AG08396 (cell line): ENCODE measurements around the gene CELA2A.
A peak's percentile ranks its signal among the peaks of the same experiment; 100 is the strongest.

Experiments used
- DNase-seq: peaks from one replicate; pipeline ENCODE4 v3.0.0; 2012; ENCODE audit warnings: low spot score, mixed read lengths

Gene CELA2A

DNA sequence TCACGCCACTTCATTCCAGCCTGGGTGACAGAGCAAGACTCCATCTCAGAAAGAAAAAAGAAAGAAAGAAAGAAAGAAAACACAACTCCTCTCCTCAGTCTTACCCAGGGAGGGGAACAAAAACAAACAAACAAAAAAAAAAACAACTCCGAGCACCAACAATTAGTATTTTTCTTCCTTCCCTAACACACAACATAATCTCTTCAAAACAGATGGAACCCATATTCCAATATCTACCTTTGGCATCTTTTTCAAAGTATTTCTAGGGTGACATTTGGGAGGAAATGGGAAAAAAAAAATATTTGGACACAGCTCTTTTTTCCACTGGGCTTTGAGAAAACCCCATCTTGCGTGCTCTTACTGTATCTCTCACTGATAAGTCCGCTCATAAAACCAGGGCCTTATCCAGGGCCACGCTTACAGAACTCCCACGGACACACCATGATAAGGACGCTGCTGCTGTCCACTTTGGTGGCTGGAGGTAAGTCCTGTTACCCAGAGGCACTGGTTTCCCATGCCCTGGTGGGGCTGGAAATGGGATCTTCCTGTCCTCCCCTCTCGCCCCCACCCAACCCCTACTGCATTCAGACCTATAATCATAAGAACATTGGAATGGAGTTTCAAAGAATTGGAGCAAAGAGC, at the start of gene CELA2A:
CELA2A (plus strand) TSS at position 420 of the 642 bp plus-strand sequence; CDS start at position 442, 22 bp downstream.
- no peak for DNase-seq

- DNase-seq = no peak
These were observed 49.0 kb upstream of the CELA2A start for GRCh38 chr1:15407580-15407979.

- DNase-seq = no peak
These were observed 47.6 kb upstream of the CELA2A start for GRCh38 chr1:15408890-15409387.

- DNase-seq = peak; percentile 93
These were observed 46.9 kb upstream of the CELA2A start, which contains the start of gene EFHD2 for GRCh38 chr1:15409388-15410222. Gene EFHD2 (plus strand): TSS chr1:15409888. CDS start chr1:15409972, 84 bp downstream.

- DNase-seq = no peak
These were observed 46.2 kb upstream of the CELA2A start for GRCh38 chr1:15410223-15410883.

GRCh38 chr1:15410884-15411245, 45.7 kb upstream of the CELA2A start:
- DNase-seq = no peak

DNA sequence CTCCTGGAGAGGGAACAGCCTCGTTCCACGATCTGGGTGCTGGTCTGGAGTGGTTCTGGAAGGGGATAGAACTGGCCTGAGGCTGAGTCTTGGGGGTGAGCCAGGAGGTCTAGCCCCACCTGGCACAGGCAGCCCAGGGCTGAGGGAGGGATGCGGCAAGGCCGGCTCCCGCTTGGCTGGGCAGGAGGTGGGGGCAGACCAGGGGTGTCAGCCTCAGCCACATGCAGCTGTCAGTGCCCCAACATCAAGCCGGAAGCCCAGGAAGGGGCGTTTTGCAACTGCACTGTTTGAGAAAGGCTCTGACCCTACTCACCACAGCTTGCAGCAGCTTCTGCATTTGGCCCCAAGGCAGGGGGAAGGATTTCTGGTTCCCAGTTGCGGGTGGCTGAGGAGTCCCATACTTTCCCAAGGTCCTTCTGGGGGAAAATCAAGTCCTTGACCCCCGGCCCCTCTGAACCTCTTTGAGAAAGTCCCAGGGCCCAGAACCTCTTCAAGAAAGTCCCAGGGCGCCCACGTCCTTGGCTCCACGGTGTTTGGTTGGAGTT, 44.9 kb upstream of the CELA2A start:
- no peak for DNase-seq

DNA sequence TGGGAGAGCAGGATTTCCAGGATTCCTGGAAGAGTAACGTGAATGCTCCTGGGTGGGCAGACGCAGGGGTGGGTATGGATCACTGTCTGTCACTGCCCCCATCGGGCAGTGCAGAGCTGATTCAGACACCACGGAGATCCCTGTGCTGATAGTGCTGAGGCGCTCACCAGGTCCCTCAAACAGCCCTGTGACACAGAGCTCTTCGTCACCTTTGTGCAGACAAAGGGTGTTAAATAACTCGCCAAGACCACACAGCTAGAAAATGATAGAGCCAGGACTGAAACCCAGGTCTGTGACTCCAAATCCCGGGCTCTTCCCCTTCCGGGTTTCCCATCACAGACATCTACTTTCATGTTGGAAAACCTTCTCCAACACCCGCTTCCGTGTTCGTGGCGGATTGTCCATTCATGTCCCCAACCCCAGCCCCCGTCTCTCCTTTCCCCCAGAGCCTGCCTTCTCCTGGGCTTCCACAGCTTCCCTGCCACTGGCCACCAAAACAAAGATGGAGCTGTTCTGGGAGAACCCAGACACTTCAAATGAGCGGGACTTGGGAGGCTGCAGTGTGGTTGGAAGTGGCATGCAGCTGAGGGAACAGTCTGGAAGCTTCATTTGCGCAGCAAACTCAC, 44.2 kb upstream of the CELA2A start:
- no peak for DNase-seq

DNA sequence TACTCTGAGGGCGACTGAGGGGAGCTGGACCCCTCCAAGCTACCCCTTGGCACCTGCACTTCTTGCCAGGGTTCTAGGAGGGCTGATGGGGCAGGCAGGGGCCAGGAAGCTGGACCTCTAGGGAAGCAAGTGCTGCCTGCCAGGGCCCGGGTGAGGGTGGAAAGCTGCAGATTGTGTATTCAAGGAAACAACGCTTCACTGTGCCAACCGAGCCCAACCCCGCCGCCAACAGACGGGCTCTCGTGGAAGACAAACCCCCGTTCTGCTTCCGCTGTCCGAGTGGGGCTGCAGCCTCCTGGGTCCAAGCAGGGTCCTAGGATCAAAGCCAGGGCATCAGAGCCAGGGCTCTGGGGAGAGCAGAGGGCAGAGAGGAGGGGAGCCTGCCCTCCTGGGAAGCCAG, 43.7 kb upstream of the CELA2A start:
- no peak for DNase-seq

DNA sequence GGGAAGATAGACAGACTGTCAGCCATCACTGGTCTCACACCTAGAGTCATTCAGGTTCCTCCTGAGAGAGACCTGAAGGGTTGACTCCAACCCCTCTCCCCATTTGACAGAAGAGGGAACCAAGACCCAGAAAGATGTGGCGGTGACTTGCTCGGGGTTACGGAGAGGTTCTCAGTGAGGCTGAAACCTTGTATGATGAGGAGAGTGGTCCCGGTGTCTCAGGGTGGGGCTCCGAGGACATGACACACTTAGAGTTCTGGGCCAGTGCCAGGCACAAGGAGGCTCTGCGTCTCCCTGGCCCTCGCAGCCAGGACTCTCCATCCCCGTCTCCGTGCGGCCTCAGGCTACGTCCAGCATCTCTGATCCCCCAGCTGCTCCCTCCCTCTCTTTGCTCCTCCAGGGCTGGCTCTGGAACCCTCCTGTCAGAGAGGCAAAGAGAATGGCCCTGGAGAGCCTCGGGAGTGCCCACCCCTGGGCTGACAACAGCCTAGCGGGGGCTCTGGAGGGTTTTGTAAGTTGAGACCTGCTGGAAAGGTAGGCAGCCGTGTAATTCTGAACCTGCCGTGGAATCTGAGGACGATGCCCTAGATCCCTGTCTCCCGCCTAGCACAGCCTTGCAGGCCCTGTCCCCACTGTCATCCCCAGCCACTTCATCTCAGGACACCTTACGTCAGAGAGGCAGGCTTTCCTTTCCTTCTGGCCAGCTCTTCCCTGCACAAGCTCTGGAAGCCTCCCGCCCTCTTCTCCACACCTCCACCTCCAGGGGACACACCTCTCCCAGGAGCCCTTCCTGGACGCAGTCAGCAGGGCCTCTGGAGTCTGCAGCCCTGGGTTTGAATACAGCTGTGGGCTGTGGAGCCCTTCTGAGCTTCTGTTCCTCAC, 42.7 kb upstream of the CELA2A start:
- DNase-seq = no peak

DNA sequence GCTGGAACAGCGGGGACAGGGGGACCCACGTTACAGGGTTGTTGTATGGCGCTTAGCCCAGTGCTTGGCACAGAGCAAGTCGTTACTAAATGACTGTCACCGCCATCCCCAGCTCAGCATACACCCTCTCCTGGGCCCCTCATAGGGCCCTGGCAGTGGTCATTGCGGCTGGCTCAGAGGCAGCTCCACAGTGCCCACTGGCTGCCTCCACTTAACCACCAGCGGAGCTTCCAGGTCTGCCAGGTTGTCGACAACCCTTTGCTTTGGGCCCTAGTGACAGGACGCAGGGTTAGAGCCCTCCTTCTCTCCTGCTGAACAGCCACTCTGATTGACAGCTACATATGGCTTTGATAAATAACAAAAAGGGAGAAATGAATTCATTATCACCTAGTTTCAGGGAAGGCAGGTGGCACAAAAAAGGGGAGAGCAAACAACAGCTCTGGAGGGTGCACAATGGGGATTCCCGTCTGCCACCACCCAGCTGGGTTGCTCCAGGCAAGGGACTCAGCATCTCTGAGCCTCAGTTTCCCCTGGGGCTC, 42.0 kb upstream of the CELA2A start:
- DNase-seq = no peak

- no peak for DNase-seq
These were observed 39.2 kb upstream of the CELA2A start for GRCh38 chr1:15417059-15417934.

- no peak for DNase-seq
These were observed 37.6 kb upstream of the CELA2A start for GRCh38 chr1:15418806-15419515.

DNA sequence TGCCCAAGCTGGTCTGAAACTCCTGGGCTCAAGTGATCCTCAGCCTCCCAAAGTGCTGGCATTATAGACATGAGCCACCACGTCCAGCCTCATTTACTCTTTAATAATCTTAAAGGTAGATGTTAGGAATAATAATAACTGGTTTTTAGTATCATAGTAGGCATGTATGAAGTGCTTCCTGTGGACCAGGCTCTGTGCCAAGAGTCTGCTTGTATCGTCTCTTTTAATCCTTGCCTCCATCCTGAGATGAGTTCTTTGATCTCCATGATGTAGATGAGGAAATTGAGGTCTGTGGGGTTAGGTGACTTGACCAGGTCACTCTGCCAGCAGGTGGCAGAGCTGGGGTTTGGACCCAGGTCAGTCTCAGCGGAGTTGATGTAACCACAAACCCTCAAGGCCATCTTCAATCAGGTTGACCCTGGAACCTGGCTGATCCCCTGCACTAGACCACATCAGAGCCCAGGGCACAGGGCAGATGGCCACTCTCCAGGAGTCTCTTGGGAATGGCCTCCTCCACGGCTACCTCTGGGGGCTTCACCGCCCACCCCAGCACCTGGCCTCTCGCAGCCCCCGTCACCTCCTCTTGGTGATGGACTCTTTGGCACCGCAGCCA, 35.6 kb upstream of the CELA2A start:
- no peak for DNase-seq

DNA sequence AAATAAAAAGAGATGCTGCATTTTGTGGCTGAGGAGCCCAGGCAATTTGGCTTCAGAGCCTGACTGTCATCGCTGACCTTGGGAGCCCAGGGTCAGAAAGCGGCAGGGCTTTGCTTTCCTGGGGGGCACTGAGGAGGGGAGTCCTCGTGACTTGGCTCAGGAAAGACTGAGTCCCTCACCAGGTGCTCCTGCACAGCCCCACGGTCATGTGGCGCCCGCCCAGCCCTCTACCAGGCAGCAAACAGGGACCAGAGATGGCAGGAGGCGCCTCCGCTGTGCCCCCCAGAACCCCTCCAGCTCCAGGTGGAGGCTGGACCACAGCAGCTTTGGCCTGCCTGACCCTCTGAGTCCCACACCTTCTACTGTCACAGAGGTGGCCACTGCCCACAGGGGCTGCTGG, 33.7 kb upstream of the CELA2A start:
- DNase-seq = no peak

- no peak for DNase-seq
These were observed 33.0 kb upstream of the CELA2A start for GRCh38 chr1:15423355-15424077.

DNA sequence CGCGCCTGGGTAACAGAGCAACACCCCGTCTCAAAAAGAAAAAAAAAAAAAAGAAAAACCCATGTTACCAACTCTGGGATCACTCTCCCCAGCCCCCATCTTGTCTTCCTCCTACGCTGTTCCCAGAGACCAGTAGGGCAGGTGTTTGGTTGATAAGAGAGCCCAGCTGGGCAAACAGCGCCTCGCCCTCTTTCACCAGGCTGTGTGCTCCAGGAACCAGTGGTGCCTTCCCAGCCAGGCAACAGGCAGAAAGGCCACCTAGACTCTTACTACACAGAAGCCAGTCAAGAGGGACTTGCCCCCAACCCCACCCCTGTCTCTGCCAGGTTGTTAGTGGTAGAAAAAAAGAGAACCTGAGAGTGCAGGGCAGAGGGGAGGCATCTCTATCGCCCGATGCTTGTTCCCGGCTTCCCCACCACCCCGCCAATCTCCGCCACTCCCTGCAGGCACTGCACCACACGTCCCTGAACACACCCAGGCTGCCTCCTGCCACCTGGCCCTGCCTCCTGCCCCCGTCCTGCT, 32.3 kb upstream of the CELA2A start:
- no peak for DNase-seq

- no peak for DNase-seq
These were observed 31.6 kb upstream of the CELA2A start for GRCh38 chr1:15424981-15425380.
